IMR-90 (cell line): ENCODE data around the gene IGFBP3.

Experiments
- POLR2A ChIP-seq: IDR thresholded peaks from 2 replicates; pipeline ENCODE4 v1.6.1; 2012; ENCODE audit warnings: mild to moderate bottlenecking, low read depth, low read length
- RCOR1 ChIP-seq: IDR thresholded peaks from 2 replicates; pipeline ENCODE4 v1.6.1; 2012; ENCODE audit warnings: mild to moderate bottlenecking, low read length, improper control_type of control experiment; ENCODE audit not compliant: insufficient replicate concordance
- TF ChIP-seq, protein P1 (sequence below): conservative IDR thresholded peaks from 2 replicates; pipeline ENCODE4 v1.5.1; 2012; ENCODE audit warnings: mild to moderate bottlenecking, low read depth, low read length, improper control_type of control experiment

DNA sequence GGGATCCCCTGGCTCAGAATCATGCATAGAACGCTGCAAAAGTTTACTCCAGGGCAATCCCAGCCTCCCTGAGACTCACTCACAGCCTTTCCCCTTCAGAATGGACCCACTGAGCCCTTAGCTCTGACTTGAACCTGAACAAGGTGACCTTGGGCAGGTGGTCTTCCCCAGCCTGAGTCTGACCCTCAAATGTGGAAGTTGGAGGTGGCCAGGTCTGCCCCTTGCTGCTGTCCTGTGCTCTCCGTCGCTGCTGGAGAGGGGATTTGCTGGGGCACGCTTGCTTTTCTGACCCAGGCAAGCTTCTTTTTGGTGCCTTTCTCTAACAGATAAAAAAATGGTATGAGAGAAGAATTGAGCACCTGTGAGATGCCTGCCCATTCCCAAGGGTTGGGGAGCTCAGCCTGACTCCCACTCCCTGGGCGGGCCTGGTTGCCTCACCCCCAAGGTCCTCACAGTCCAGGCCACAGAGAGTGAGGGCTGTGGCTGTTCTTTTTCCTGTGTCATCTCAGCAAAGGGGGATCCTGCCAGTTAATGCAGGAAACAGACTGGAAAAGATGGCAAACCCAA lies 46.6 kb upstream of the IGFBP3 start:
- TF ChIP-seq, protein P1, sequence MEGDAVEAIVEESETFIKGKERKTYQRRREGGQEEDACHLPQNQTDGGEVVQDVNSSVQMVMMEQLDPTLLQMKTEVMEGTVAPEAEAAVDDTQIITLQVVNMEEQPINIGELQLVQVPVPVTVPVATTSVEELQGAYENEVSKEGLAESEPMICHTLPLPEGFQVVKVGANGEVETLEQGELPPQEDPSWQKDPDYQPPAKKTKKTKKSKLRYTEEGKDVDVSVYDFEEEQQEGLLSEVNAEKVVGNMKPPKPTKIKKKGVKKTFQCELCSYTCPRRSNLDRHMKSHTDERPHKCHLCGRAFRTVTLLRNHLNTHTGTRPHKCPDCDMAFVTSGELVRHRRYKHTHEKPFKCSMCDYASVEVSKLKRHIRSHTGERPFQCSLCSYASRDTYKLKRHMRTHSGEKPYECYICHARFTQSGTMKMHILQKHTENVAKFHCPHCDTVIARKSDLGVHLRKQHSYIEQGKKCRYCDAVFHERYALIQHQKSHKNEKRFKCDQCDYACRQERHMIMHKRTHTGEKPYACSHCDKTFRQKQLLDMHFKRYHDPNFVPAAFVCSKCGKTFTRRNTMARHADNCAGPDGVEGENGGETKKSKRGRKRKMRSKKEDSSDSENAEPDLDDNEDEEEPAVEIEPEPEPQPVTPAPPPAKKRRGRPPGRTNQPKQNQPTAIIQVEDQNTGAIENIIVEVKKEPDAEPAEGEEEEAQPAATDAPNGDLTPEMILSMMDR = no peak
- TF ChIP-seq RCOR1 (no peak), POLR2A (no peak)
